Measurements from ENCODE around the gene SCN11A. TPM values are rescaled to one million over a fixed set of nuclear protein-coding genes. Genes with fewer than 3 reads are reported as not detected.

Gene SCN11A
- total RNA-seq, 4 donors from 2014 or later = 0.21 to 0.98 (median 0.59) TPM

DNA sequence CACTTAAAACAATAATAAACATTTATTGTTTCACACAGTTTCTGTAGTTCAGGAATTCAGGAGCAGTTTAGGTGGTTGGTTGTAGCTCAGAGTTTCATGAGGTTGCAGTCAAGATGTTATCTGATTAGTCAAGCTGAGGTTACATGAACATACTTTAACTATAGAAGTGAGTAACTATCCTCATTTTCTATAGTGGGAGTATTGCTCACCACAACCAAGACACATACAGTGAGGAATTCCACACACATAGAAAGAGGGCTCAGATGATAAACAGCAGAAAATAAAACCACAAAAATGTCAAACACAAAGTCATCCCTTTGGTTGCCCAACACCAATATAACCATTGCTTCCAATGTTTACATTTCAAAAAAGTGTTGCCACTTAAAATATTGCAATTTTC is 13.6 kb downstream of the SCN11A start:
- peaks cover 0 to 25% (median 0%) of the 10 kb centered on the region in 4 donors for H3K9me3 ChIP-seq
- DNase-seq (ENCODE audit: low spot score in 2 of 2) = no peak
- TF ChIP-seq, protein P1, sequence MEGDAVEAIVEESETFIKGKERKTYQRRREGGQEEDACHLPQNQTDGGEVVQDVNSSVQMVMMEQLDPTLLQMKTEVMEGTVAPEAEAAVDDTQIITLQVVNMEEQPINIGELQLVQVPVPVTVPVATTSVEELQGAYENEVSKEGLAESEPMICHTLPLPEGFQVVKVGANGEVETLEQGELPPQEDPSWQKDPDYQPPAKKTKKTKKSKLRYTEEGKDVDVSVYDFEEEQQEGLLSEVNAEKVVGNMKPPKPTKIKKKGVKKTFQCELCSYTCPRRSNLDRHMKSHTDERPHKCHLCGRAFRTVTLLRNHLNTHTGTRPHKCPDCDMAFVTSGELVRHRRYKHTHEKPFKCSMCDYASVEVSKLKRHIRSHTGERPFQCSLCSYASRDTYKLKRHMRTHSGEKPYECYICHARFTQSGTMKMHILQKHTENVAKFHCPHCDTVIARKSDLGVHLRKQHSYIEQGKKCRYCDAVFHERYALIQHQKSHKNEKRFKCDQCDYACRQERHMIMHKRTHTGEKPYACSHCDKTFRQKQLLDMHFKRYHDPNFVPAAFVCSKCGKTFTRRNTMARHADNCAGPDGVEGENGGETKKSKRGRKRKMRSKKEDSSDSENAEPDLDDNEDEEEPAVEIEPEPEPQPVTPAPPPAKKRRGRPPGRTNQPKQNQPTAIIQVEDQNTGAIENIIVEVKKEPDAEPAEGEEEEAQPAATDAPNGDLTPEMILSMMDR (IDR thresholded peaks at IDR 0.05) = no peak
- TF ChIP-seq EP300 (IDR thresholded peaks at IDR 0.05) (no peak), POLR2A (IDR thresholded peaks at IDR 0.05) (no peak)
- H3K27ac ChIP-seq = no peak overlapping the region
- H3K36me3 ChIP-seq = no peaks in the 10 kb centered on the region
- no peaks in the 10 kb centered on the region for H3K4me1 ChIP-seq
- H3K4me3 ChIP-seq = no peak overlapping the region
- H3K27me3 ChIP-seq = no peaks in the 10 kb centered on the region

DNA sequence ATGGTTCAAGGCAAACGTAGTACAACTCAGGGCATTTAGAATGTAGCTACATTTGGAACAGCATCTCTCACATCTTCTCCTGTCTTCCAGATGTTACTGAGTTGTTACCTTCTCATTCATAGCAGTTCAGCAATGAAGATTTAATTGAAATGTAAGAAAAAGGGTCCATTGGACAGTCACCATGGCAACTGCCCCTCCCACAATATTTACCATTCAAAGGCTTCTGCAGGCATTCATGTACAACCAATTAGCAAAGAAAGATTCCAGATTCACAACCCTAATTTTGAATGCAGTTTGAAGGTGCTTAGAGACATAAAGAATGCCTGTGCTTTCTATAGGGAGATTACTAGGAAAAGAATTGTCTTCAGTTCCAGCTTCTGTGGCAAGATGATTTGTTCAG is 22.2 kb downstream of the SCN11A start:
- H3K27ac ChIP-seq = no peak overlapping the region
- no peak for DNase-seq (ENCODE audit: low spot score in 2 of 2)
- H3K27me3 ChIP-seq = no peaks in the 10 kb centered on the region
- H3K36me3 ChIP-seq = no peaks in the 10 kb centered on the region
- no peak overlapping the region for H3K4me3 ChIP-seq
- TF ChIP-seq POLR2A (IDR thresholded peaks at IDR 0.05) (no peak), EP300 (IDR thresholded peaks at IDR 0.05) (no peak)
- TF ChIP-seq, protein P1 (IDR thresholded peaks at IDR 0.05) = no peak
- H3K9me3 ChIP-seq = no peaks in the 10 kb centered on the region
- no peaks in the 10 kb centered on the region for H3K4me1 ChIP-seq
- 78 to 84% methylated on average over 1 of the region's 1 CpG for WGBS, 2 donors

DNA sequence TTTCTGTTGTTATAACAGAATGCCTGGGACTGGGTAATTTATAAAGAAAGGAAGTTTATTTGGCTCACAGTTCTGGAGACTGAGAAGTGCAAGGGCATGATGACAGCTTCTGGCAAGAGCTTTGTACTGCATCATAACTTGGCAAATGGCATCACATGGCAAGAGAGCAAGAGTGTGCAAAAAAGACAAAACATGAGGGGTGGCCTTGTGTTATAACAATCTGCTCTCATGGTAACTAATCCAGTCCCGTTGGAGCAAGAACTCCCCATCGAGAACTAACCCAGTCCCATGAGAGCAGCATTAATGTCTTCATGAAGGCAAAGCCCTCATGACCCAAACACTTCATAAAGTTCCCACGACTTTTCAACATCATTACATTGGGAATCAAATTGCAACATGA is 23.2 kb downstream of the SCN11A start:
- DNase-seq (ENCODE audit: low spot score in 2 of 2) = no peak
- H3K9me3 ChIP-seq = no peaks in the 10 kb centered on the region
- 63 to 65% methylated on average over 3 of the region's 3 CpGs for WGBS, 2 donors
- TF ChIP-seq, protein P1 (IDR thresholded peaks at IDR 0.05) = no peak
- TF ChIP-seq POLR2A (IDR thresholded peaks at IDR 0.05) (no peak), EP300 (IDR thresholded peaks at IDR 0.05) (no peak)
- no peak overlapping the region for H3K27ac ChIP-seq
- H3K36me3 ChIP-seq = no peaks in the 10 kb centered on the region
- no peak overlapping the region for H3K4me3 ChIP-seq
- H3K27me3 ChIP-seq = no peaks in the 10 kb centered on the region
- H3K4me1 ChIP-seq = no peaks in the 10 kb centered on the region

DNA sequence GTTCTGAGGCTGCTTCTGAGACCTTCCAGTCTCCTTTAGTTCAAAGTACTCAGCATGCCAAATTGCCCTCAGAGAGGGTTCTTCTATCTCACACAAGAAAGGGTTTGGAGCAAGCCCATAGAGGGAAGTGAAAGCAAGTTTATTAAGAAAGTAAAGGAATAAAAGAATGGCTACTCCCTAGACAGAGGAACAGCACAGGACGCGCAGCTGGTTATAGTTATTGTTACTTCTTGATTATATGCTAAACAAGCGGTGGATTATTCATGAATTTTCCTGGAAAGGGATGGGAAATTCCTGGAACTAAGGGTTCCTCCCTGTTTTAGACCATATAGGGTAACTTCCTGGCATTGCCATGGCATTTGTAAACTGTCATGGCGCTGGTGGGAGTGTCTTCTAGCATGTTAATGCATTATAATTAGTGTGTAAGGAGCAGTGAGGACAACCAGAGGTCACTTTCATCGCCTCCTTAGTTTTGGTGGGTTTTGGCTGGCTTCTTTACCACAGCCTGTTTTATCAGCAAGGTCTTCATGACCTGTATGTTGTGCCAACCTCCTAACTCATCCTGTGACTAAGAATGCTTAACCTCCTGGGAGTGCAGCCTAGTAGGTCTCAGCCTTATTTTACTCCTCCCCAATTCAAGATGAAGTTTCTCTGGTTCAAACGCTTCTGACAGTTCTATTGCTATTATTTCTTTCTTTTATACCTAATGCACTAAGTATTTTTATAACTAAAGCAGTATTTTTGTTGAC is 26.3 kb downstream of the SCN11A start:
- Histone ChIP-seq H3K4me3 (no peak overlapping the region), H3K9me3 (no peaks in the 10 kb centered on the region), H3K36me3 (no peaks in the 10 kb centered on the region), H3K27ac (no peak overlapping the region), H3K27me3 (no peaks in the 10 kb centered on the region), H3K4me1 (no peaks in the 10 kb centered on the region)
- TF ChIP-seq EP300 (IDR thresholded peaks at IDR 0.05) (no peak), POLR2A (IDR thresholded peaks at IDR 0.05) (no peak)
- TF ChIP-seq, protein P1 (IDR thresholded peaks at IDR 0.05) = no peak
- DNase-seq (ENCODE audit: low spot score in 2 of 2) = no peak
- WGBS, 2 donors = 77 to 83% methylated on average over 6 of the region's 6 CpGs

DNA sequence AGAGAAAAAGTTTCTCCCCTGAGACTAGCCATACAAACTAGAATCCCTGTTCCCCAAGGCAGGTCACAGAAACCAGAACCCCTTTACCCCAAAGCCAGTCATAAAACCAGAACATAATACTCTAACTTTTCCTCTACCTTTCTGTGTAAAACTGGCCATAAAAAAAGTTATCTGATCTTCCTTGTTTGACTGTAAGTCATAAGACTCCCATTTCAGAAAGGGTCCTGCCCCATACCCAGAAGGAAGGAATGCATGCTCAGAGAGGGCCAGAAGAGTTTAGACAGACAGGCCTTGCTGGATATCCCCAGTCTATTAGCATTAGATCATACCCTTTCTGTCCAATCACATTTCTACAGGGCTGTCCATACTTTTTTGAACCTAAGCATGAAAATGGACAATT is 27.2 kb downstream of the SCN11A start:
- Histone ChIP-seq H3K4me3 (no peak overlapping the region), H3K27ac (no peak overlapping the region), H3K36me3 (no peaks in the 10 kb centered on the region), H3K4me1 (no peaks in the 10 kb centered on the region), H3K9me3 (no peaks in the 10 kb centered on the region), H3K27me3 (no peaks in the 10 kb centered on the region)
- DNase-seq (ENCODE audit: low spot score in 2 of 2) = no peak
- TF ChIP-seq, protein P1 (IDR thresholded peaks at IDR 0.05) = no peak
- TF ChIP-seq EP300 (IDR thresholded peaks at IDR 0.05) = no peak

Measured in tibial nerve (tissue), 4 donors.